ENCODE measurements around the gene ANGPTL7.

DNA sequence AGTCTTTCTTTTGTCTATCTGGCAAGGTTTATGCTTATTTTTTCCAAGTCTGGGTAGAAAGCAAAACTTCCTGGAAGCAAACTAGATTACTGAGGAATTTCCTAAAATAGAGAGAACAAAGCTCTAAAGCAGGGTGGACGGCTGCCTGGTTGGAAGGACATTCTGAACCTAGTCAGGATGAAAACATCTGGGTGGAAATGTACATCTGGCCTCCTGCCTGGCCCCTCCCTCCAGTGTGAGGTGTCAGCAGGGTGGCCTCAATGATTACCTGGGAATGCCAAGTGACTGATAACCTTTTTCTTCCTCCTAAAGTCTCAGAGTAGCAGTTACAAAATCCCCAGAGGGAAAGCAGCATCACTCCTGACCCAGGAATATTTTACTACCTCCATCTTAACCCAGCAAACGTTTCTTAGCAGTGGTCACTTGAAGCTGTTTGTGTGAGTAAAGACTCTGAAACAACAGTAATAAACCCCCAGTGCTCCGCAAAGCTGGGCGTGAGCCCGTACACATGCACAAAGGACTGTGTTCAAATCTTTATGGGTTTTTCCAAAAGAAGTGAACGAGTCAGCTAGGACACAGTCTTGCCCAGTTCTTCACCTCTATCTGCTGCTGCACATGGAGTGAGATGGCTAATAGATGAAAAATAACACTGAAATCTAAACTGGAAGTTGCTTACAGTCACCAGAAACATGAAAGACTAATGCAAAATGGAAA lies 18.9 kb downstream of the ANGPTL7 start:
- no peak for TF ChIP-seq SP1 (IDR thresholded peaks at IDR 0.05; ENCODE audit: low read depth, low read length)
- TF ChIP-seq, protein P1, sequence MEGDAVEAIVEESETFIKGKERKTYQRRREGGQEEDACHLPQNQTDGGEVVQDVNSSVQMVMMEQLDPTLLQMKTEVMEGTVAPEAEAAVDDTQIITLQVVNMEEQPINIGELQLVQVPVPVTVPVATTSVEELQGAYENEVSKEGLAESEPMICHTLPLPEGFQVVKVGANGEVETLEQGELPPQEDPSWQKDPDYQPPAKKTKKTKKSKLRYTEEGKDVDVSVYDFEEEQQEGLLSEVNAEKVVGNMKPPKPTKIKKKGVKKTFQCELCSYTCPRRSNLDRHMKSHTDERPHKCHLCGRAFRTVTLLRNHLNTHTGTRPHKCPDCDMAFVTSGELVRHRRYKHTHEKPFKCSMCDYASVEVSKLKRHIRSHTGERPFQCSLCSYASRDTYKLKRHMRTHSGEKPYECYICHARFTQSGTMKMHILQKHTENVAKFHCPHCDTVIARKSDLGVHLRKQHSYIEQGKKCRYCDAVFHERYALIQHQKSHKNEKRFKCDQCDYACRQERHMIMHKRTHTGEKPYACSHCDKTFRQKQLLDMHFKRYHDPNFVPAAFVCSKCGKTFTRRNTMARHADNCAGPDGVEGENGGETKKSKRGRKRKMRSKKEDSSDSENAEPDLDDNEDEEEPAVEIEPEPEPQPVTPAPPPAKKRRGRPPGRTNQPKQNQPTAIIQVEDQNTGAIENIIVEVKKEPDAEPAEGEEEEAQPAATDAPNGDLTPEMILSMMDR (IDR thresholded peaks at IDR 0.05; ENCODE audit: control extremely low read depth in 1 of 3, insufficient read depth in 1 of 3, low read depth in 1 of 3, low read length in 3 of 3) = no peak
- TF ChIP-seq POLR2A (IDR thresholded peaks at IDR 0.05; ENCODE audit: control extremely low read depth in 1 of 2, low read depth in 2 of 2, low read length in 2 of 2) = no peak
- TF ChIP-seq HDAC2 (IDR thresholded peaks at IDR 0.05; ENCODE audit: borderline replicate concordance in 1 of 2, low read depth in 2 of 2, low read length in 2 of 2) = no peak
- no peak for TF ChIP-seq SAP30 (IDR thresholded peaks at IDR 0.05; ENCODE audit: insufficient read depth, insufficient replicate concordance, low read length)
- TF ChIP-seq, protein P2, sequence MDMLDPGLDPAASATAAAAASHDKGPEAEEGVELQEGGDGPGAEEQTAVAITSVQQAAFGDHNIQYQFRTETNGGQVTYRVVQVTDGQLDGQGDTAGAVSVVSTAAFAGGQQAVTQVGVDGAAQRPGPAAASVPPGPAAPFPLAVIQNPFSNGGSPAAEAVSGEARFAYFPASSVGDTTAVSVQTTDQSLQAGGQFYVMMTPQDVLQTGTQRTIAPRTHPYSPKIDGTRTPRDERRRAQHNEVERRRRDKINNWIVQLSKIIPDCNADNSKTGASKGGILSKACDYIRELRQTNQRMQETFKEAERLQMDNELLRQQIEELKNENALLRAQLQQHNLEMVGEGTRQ (IDR thresholded peaks at IDR 0.05; ENCODE audit: low read length) = no peak

Data from H1 (cell line).